SU-DHL-6 (cell line): ENCODE data around the gene SH3PXD2A.

ENCODE experiments used
- EZH2phosphoT487 ChIP-seq: fragments of 200-600 bp; sonication (generic), shearing (Covaris generic); conservative IDR thresholded peaks from 2 replicates; pipeline ENCODE4 v1.6.1; 2018; ENCODE audit warnings: mild to moderate bottlenecking, antibody characterized with exemption, low read length, moderate library complexity, mixed read lengths
- TF ChIP-seq, protein P1 (sequence below): fragments of 200-600 bp; sonication (generic); IDR thresholded peaks from one replicate; pipeline ENCODE4 v1.5.1; 2017; ENCODE audit warnings: antibody characterized with exemption, mild to moderate bottlenecking, low read length, moderate library complexity; ENCODE audit not compliant: insufficient read depth, poor library complexity, severe bottlenecking

DNA sequence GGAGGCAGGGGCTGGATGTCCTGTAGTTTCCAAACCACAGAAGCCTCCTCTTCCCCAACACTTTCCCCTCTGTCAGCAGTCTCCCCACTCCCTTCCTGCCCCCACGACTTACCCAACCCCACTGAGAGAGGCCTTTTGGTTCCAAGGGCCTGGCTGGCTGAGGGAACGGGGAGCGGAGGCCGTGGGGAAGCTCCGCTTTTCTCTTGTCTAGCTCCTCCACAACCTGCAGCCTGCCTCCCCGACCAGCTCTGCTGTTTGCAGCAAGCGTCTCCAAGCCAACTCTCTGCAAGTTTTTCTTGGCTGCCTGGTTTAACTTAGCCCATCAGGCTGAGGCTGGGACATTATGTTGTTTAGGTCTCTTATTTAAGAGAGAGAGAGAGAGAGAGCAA lies 235.0 kb downstream of the SH3PXD2A start:
- TF ChIP-seq, protein P1, sequence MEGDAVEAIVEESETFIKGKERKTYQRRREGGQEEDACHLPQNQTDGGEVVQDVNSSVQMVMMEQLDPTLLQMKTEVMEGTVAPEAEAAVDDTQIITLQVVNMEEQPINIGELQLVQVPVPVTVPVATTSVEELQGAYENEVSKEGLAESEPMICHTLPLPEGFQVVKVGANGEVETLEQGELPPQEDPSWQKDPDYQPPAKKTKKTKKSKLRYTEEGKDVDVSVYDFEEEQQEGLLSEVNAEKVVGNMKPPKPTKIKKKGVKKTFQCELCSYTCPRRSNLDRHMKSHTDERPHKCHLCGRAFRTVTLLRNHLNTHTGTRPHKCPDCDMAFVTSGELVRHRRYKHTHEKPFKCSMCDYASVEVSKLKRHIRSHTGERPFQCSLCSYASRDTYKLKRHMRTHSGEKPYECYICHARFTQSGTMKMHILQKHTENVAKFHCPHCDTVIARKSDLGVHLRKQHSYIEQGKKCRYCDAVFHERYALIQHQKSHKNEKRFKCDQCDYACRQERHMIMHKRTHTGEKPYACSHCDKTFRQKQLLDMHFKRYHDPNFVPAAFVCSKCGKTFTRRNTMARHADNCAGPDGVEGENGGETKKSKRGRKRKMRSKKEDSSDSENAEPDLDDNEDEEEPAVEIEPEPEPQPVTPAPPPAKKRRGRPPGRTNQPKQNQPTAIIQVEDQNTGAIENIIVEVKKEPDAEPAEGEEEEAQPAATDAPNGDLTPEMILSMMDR = no peak
- no peak for TF ChIP-seq EZH2phosphoT487
